ENCODE data around the gene NTRK2. TPM values are rescaled to one million over a fixed set of nuclear protein-coding genes. Genes with fewer than 3 reads are reported as not detected.
"Not testable (repeated sequence)": the region's sequence is repeated elsewhere in the genome, so short reads cannot be mapped to it uniquely, and the experiment has no call there.

NTRK2 gene
- total and polyA plus RNA-seq, 3 donors from 2014 or later, result 5.3 to 10.8 (median 5.6) TPM

DNA sequence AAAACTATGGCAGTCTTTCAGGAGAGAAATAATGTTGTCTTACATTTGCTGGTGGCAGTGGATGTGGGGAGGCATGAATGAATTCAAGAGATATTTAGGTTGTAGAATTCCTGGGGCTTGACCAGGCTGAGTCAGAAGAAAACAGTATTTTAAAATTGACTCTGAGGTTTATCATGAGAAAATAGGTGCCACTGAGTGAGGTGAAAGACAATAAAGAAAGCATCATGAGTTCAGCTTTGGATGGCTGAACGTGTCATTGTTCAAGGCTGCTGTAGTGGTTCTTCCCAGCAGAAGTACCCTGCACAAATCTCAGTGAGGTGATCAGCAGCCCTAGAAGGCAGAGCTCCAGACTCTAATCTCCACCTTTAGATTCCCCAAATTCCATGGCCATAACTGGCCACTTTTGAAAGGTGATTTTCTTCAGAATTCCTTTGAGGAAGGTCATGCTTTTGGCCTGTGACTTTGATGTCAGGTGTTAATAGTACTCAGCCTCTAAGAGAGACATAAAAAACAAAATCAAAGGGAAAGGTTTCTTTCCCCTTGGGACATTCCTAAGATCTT is 395.4 kb downstream of the NTRK2 start:
- no peaks in the 10 kb centered on the region for H3K9me3 ChIP-seq
- H3K27me3 ChIP-seq, result no peaks in the 10 kb centered on the region
- no peaks in the 10 kb centered on the region for H3K4me1 ChIP-seq
- no peak overlapping the region for H3K4me3 ChIP-seq
- TF ChIP-seq POLR2A (IDR thresholded peaks at IDR 0.05), result no peak
- TF ChIP-seq, protein P1, sequence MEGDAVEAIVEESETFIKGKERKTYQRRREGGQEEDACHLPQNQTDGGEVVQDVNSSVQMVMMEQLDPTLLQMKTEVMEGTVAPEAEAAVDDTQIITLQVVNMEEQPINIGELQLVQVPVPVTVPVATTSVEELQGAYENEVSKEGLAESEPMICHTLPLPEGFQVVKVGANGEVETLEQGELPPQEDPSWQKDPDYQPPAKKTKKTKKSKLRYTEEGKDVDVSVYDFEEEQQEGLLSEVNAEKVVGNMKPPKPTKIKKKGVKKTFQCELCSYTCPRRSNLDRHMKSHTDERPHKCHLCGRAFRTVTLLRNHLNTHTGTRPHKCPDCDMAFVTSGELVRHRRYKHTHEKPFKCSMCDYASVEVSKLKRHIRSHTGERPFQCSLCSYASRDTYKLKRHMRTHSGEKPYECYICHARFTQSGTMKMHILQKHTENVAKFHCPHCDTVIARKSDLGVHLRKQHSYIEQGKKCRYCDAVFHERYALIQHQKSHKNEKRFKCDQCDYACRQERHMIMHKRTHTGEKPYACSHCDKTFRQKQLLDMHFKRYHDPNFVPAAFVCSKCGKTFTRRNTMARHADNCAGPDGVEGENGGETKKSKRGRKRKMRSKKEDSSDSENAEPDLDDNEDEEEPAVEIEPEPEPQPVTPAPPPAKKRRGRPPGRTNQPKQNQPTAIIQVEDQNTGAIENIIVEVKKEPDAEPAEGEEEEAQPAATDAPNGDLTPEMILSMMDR (IDR thresholded peaks at IDR 0.05), result no peak
- WGBS, 2 donors, result 77 to 81% methylated on average over 1 of the region's 1 CpG
- intact Hi-C loops (cut with DNase I; ENCODE audit: low total_unique reads), result no loop called here
- DNase-seq, result no peak
- H3K27ac ChIP-seq, result no peak overlapping the region
- no peaks in the 10 kb centered on the region for H3K36me3 ChIP-seq (ENCODE audit: low read depth, missing control alignments)

DNA sequence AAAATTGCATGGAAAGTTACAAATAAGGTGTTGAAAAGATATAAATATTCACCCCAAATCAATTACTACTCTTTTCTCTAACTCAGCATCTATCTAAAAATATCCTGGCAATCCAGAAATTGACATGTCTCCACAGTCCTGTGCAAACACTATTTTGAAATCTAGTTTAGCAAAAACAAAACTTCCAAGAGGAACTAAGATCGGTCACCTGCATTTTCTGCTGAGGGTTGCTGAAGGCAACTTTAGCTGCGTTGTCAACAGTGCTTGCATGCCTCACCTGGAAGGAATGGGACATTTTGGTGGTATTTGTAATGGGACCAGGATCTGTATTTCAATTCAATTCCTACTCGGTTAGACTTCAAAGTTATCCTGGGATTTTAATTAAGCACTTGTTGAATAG is 398.3 kb downstream of the NTRK2 start:
- Histone ChIP-seq H3K4me1 (no peaks in the 10 kb centered on the region), H3K36me3 (ENCODE audit: low read depth, missing control alignments) (no peaks in the 10 kb centered on the region), H3K4me3 (no peak overlapping the region), H3K27me3 (no peaks in the 10 kb centered on the region), H3K27ac (no peak overlapping the region), H3K9me3 (no peaks in the 10 kb centered on the region)
- intact Hi-C loops (cut with DNase I; ENCODE audit: low total_unique reads), result no loop called here
- TF ChIP-seq, protein P1 (IDR thresholded peaks at IDR 0.05), result no peak
- no peak for TF ChIP-seq POLR2A (IDR thresholded peaks at IDR 0.05)
- WGBS, 2 donors, result 89 to 93% methylated on average over 3 of the region's 3 CpGs
- no peak for DNase-seq

- WGBS, 2 donors, result 90 to 93% methylated on average over 3 of the region's 3 CpGs
- intact Hi-C loops (cut with DNase I; ENCODE audit: low total_unique reads), result not testable (repeated sequence)
Observed at GRCh38 chr9:85069421-85069820, 399.9 kb downstream of the NTRK2 start.

More at GRCh38 chr9:85069421-85069820, 399.9 kb downstream of the NTRK2 start:
- not testable (repeated sequence) for H3K9me3 ChIP-seq; H3K36me3 ChIP-seq (ENCODE audit: low read depth, missing control alignments); H3K4me1 ChIP-seq; DNase-seq; H3K27ac ChIP-seq; H3K27me3 ChIP-seq; H3K4me3 ChIP-seq
